Activated T-helper 17 cell treated with anti-CD3 and anti-CD28 coated beads, Interleukin-2, amount 50 U/mL, for 72 hours (primary cell): Measurements from ENCODE around the gene STXBP1. TPM values are rescaled to one million over a fixed set of nuclear protein-coding genes. Genes with fewer than 3 reads are reported as not detected.

Source experiments
- ATAC-seq: fragments of 150-1000 bp; cut with Tn5 transposase; replicated peaks from 2 replicates; pipeline ENCODE4 v1.10.0; 2021; ENCODE audit warnings: mild to moderate bottlenecking, moderate library complexity
- H3K27ac Mint-ChIP-seq: one replicate; pipeline ENCODE4 v1.8.0; 2022; ENCODE audit warnings: mixed read lengths
- H3K27me3 Mint-ChIP-seq: one replicate; pipeline ENCODE4 v1.8.0; 2022; ENCODE audit warnings: mixed read lengths
- H3K36me3 Mint-ChIP-seq: one replicate; pipeline ENCODE4 v1.8.0; 2022; ENCODE audit warnings: low read depth, mild to moderate bottlenecking, mixed read lengths
- H3K4me1 Mint-ChIP-seq: one replicate; pipeline ENCODE4 v1.8.0; 2022; ENCODE audit warnings: mixed read lengths
- H3K4me3 Mint-ChIP-seq: one replicate; pipeline ENCODE4 v1.8.0; 2022; ENCODE audit warnings: mild to moderate bottlenecking, mixed read lengths
- H3K9me3 Mint-ChIP-seq: one replicate; pipeline ENCODE4 v1.8.0; 2022; ENCODE audit warnings: mixed read lengths
- total RNA-seq, 2 donors: library from RNA; stranded (reverse); gene quantifications; one replicate each; pipeline ENCODE4 v1.2.3, GENCODE V29; 2022

The STXBP1 gene
- total RNA-seq = 10 to 100 TPM; 14.7 to 17.1 TPM

DNA sequence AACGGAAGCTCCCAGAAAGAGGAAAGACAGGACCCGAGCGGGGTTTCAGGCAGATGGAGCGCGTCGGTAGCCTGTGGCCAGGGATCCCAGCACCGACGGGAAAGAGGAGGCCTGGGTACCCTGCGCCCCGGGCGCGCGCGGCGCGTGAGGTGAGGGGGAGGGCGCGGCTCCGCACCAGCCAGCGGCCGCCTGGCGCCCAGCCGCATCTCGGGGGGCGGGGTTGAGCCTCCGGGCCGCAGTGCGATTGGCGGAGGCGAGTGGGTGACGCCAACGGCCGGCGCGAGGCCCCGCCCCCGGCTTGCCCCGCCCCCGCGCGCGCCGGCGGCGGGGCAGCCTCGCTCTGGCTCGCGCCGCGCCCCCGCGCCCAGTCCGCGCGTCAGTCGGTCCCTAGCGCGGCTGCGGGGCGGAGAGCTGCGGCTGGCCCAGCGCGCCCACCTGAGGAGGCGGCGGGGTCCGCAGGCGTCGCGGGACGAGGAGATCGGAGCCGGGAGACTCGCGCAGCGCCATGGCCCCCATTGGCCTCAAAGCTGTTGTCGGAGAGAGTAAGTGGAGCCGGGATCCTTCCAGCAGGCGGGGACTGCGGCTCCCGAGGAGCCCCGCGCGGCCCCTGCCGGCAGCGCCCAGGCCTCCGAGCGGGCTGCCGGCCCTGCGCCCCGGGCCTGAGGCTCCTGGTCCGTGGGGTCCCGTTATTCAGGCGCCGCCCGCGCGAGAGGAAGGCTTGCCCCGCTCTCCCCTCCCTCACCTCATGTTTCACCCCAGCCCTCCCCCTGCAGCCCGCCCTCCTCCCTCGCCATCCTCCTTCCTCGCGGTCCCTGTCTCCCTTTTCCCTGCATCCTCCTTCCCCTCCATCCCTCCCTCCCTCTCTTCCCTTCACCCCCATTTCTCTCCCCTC, at the start of gene STXBP1:
Gene STXBP1, plus strand, starts transcription at position 379 of the 892 bp plus-strand sequence. Its CDS starts 127 bp downstream, at position 506.
- peaks cover 12% of the 10 kb centered on the region for H3K27me3 Mint-ChIP-seq
- no peaks in the 10 kb centered on the region for H3K9me3 Mint-ChIP-seq
- H3K27ac Mint-ChIP-seq = peak within 1 kb of the TSS; percentile 90
- peaks cover 8% of the 10 kb centered on the region for H3K36me3 Mint-ChIP-seq
- peak within 1 kb of the TSS; percentile 95 for H3K4me3 Mint-ChIP-seq
- peak; percentile 86 for ATAC-seq
- peaks cover 24% of the 10 kb centered on the region for H3K4me1 Mint-ChIP-seq

DNA sequence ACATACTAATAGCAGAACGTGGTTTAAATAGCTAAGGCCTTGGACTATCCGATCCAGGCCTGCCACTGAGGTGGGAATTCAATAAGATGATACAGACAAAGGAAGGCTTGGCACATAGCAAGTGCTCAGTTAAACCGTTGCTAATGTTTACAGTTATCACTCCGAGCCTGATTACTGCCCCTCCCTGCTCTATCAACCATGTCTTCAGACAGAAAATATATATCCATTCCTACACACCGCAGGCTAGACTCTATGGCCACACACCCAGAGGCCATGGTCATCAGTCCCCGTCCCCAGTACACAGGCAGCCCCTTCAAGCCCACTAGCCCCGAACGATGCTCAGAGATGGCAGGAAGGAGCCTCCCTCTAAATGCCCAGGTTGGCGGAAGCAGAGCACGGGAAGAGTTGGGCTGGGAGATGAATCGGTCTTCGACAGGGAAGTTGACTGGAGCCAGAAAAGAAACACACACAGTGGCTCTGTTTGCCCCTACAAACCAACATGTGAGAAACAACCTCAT, 49.7 kb upstream of the STXBP1 start:
- peak overlapping the region; percentile 88 for H3K27ac Mint-ChIP-seq
- H3K4me1 Mint-ChIP-seq = peaks cover 39% of the 10 kb centered on the region
- peaks cover 15% of the 10 kb centered on the region for H3K36me3 Mint-ChIP-seq
- ATAC-seq = no peak
- no peaks in the 10 kb centered on the region for H3K9me3 Mint-ChIP-seq
- H3K27me3 Mint-ChIP-seq = no peaks in the 10 kb centered on the region
- H3K4me3 Mint-ChIP-seq = peak overlapping the region; percentile 60

DNA sequence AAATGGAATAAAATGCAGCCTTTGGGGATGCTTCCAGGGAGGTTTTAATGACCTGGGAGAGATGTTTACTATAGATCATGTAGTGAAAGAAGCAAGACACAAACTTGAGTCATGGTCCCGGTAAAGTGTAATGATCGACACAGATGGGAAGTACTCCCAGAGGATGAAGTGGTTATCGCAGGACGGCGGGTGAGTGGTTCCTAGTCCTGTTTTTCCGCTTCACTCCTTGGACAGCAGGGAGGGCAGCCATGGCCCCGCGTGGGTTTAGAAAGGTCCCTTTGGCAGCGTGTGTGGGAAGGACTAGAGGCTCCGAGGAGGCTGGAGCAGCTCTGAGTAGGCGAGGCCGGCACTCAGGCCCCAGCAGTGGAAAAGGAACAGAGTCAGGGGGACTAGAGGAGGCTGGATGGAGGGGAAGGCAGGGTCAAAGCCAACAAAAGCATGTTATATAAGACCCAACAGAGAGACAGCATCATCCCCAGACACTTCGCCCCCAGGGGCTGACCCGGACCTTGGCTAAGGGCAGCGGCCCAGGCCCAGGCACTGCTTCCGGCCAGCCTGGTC, 49.2 kb upstream of the STXBP1 start:
- H3K9me3 Mint-ChIP-seq = no peaks in the 10 kb centered on the region
- H3K27me3 Mint-ChIP-seq = no peaks in the 10 kb centered on the region
- H3K4me1 Mint-ChIP-seq = peaks cover 44% of the 10 kb centered on the region
- no peak for ATAC-seq
- peaks cover 20% of the 10 kb centered on the region for H3K36me3 Mint-ChIP-seq
- peak overlapping the region; percentile 88 for H3K27ac Mint-ChIP-seq
- no peak overlapping the region for H3K4me3 Mint-ChIP-seq

DNA sequence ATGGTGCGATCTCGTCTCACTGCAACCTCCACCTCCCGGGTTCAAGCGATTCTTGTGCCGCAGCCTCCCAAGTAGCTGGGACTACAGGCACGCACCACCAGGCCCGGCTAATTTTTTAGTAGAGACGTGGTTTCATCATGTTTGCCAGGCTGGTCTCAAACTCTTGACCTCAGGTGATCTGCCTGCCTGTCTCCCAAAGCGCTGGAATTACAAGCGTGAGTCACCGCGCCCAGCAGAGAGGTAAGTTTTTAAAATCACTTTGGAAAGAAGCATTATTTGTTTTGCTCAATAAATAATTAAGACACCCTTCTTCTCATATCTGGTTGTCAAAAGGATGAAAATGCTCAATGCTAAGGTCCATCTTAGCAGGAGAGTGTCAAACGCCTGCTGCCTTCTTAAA, 48.5 kb upstream of the STXBP1 start:
- Mint-ChIP-seq H3K4me3 (no peak overlapping the region), H3K9me3 (no peaks in the 10 kb centered on the region), H3K27ac (no peak overlapping the region), H3K27me3 (no peaks in the 10 kb centered on the region), H3K4me1 (peaks cover 41% of the 10 kb centered on the region), H3K36me3 (peaks cover 18% of the 10 kb centered on the region)
- ATAC-seq = no peak

DNA sequence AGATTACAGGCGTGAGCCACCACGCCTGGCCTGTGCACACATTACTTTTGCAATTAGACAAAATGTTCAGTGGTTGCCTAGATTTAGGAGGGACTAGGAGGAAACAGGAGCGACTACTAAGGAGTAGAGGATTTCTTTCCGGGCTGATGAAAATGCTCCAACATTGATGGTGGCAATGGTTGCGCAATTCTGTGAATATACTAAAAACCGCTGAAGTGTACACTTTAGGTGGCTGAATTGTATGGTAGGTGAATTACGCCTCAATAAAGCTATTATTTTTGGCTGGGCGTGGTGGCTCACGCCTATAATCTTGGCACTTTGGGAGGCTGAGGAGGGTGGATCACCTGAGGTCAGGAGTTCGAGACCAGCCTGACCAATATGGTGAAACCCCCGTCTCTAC, 46.8 kb upstream of the STXBP1 start:
- Mint-ChIP-seq H3K9me3 (no peaks in the 10 kb centered on the region), H3K27me3 (no peaks in the 10 kb centered on the region), H3K4me3 (no peak overlapping the region), H3K27ac (no peak overlapping the region), H3K4me1 (peaks cover 41% of the 10 kb centered on the region), H3K36me3 (peaks cover 14% of the 10 kb centered on the region)
- no peak for ATAC-seq

DNA sequence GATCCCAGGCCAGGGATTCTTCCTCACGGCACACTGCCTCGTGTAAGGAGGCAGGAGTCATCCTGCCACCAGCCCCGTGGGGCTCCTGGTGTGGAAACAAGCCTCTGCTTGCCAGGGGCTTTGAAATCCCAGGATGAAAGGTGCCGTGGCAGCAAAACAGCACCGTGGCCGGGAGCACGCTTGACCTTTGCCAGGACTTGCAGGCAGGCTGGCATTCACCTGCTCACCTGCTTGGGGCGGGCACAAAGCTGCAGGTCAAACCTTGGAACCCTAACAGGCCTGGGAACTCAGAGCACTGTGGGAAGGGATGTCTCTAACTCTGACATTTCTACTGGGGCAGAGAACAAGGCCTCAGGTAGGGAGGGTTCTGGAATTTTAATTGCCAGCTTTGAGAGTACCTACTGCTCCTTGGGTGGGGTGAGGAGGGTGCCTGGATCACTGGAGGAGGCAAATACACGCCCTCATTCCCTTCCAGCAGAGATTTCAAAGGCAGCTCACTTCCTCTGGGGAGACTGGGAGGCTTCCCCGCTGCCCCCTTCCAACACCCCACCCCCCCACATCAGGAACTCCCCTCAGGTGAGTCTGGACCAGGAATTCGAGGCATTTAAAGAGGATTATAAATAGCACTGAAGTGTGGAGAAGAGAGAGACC, 45.6 kb upstream of the STXBP1 start:
- Mint-ChIP-seq H3K9me3 (no peaks in the 10 kb centered on the region), H3K4me3 (peak overlapping the region; percentile 88), H3K27me3 (no peaks in the 10 kb centered on the region), H3K4me1 (peaks cover 33% of the 10 kb centered on the region), H3K36me3 (peaks cover 14% of the 10 kb centered on the region), H3K27ac (no peak overlapping the region)
- ATAC-seq = no peak

DNA sequence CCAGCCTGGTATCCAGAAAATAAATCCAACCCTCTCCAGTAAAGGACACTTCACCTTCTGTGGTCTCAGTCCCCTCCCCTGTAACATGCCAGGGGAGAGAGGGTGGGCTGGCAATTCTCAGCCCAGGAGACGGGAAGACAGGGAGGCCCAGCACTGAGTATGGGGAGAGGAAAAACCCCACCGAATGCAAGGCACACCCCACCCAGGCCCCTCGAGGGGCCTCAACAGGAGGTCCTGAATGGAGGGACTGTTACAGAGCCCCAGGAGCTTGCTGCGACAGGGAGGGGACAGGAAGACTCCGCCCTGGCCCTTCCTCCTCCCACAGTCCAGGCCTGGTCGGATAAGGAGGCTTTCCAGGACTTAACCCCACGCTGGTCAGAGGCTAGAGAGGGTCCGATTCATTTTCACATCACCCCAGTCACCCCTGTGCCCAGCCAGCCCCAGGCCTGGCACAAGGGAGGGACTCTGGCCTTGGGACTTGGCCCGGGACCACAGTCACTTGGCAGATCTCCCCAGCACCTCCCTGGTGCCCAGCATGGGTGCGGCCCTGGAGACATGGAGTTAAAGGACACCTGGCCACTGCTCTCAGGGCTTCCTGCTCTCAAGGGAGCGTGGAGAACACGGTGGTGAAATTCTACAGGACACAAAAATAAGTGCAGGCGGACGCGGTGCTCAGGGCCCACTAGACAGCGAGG, 44.9 kb upstream of the STXBP1 start:
- H3K4me1 Mint-ChIP-seq = peaks cover 29% of the 10 kb centered on the region
- H3K9me3 Mint-ChIP-seq = no peaks in the 10 kb centered on the region
- peaks cover 14% of the 10 kb centered on the region for H3K36me3 Mint-ChIP-seq
- ATAC-seq = no peak
- peak overlapping the region; percentile 80 for H3K27ac Mint-ChIP-seq
- peak overlapping the region; percentile 88 for H3K4me3 Mint-ChIP-seq
- no peaks in the 10 kb centered on the region for H3K27me3 Mint-ChIP-seq

DNA sequence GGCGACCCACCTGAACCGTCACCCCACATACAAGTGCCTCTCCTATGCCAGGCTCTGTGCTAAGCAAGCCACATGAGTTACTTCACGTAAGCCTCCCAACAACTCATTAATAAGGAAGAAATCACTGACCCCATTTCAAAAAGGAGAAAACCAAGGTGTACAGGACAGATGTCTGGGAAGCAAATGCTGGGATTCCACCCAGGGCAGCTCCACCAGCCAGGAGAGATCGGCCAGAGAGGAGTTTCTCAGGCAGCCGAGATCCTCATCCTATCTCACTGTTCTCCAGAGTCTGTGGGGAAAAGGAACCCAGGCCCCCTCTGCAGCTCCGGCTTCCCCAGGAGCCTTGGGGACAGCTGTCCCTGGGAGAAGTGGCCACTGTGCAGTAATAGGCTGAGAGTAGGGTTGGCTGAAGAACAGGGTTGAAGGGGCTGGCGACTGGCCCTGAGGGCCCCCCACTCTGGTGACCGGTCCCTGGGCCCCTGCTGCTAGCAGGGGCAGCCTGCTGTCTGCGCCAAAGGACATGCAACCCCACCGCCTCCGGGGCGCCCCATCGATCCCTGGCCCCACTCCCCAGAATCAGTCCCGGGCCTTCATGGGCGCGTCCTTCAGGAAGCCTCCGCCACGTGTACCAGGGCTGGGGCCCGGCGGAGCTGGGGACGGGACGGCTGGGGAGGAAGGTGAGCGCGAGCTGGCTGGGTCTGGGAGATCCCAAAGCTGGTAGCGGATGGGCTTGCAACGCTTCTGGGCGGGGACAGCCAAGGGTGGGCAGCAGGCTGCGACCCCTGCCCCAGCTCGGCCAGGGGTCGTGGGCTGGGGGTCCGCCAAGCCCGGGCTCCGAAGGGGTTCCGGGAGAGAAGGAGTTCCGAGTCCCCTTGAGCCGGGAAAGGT, 44.1 kb upstream of the STXBP1 start:
- H3K9me3 Mint-ChIP-seq = no peaks in the 10 kb centered on the region
- peaks cover 24% of the 10 kb centered on the region for H3K4me1 Mint-ChIP-seq
- H3K27me3 Mint-ChIP-seq = no peaks in the 10 kb centered on the region
- peaks cover 11% of the 10 kb centered on the region for H3K36me3 Mint-ChIP-seq
- H3K4me3 Mint-ChIP-seq = peak overlapping the region; percentile 88
- ATAC-seq = no peak
- peak overlapping the region; percentile 80 for H3K27ac Mint-ChIP-seq

DNA sequence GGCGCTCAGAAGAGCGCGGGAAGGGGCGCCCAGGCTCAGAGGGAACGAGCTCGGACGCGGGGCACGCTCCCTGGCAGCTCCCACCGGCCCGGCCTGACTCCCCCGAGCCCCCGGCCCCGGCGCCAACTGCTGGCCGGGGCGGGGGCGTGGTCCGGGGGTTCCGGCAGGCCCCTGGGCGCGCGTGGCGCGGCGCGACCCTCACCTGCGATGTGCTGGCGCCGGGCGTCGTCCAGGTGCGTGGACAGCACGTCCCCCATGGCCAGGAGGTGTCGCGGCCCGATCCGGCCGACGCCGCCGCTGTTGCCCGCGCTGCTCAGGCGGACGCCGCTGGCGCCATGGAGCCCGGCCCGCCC, 43.5 kb upstream of the STXBP1 start:
- peak; percentile 4 for ATAC-seq
- Mint-ChIP-seq H3K27me3 (no peaks in the 10 kb centered on the region), H3K4me3 (peak overlapping the region; percentile 88), H3K27ac (no peak overlapping the region), H3K36me3 (peaks cover 6% of the 10 kb centered on the region), H3K4me1 (peaks cover 23% of the 10 kb centered on the region), H3K9me3 (no peaks in the 10 kb centered on the region)

DNA sequence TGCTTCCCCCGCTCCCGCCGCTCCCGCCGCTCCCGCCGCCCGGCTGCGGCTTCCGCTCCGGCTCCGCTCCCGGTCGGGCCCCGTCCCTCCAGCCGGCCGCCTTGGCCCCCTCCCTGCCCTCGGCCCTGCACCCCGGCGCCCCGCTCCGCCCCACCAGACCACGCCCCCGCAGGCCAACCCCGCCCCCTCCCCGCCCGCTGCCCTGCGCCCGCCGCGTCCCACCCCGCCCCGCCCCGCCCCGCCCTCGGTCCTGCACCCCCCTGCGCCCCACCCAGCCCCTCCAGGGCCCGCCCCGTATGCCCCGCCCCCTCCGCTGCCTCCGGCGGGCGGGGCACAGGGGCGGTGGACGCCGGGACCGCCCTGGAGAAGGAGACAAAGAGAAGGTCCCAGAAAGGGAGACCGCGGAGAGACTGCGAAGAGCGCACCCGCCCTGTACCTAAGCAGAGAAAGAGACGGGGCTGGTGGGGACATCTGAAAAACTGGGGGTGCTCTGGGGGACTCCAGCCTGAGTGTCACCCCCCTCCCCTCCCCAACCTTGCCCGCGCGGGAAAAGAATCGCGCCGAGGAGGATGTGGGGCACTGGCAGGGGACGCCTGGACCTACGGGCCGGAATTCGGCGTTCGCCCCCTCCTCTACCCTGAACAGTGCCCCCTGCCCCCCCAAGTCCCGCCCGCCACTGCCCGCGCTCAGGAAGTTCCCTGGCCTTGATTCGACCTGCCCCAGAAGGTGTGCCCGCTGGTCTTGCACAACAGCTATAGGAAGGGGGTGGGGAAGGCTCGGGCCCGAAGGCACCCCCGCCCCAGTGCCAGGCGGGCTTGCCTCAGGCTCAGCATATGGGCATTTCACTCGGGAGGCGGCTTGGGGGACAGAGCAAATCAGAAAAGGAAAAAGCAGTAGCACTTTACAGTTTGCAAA, 42.8 kb upstream of the STXBP1 start:
- peak overlapping the region; percentile 88 for H3K4me3 Mint-ChIP-seq
- H3K27ac Mint-ChIP-seq = peak overlapping the region; percentile 92
- H3K27me3 Mint-ChIP-seq = no peaks in the 10 kb centered on the region
- ATAC-seq = peak; percentile 77
- peaks cover 29% of the 10 kb centered on the region for H3K4me1 Mint-ChIP-seq
- peaks cover 6% of the 10 kb centered on the region for H3K36me3 Mint-ChIP-seq
- H3K9me3 Mint-ChIP-seq = no peaks in the 10 kb centered on the region

DNA sequence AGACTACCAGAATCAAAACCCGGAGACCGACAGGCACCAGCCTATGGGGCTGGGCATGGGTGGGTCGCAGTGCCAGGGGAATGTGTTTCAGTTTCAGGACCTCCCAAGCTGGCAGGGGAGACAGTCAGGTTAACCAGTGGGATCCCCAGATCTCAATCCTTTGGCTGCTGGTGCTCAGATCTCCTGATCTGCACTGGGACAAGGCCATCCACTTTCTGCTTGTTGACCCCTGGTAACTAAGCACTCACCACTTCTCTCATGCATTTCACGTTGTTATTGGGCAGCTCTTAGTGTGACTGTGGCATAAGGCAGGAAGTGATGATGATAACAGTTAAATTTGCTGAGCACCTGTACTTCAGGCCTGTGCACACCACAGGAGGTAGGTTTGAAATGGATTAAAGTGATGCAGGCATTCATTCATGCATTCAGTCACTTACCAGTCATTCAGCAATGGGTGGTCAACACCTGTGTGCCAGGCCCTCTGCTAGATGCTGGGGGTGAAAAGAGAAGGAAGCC, 42.1 kb upstream of the STXBP1 start:
- Mint-ChIP-seq H3K4me1 (peaks cover 36% of the 10 kb centered on the region), H3K4me3 (peak overlapping the region; percentile 88), H3K9me3 (no peaks in the 10 kb centered on the region), H3K27ac (peak overlapping the region; percentile 92), H3K36me3 (peaks cover 6% of the 10 kb centered on the region), H3K27me3 (no peaks in the 10 kb centered on the region)
- ATAC-seq = peak; percentile 69

DNA sequence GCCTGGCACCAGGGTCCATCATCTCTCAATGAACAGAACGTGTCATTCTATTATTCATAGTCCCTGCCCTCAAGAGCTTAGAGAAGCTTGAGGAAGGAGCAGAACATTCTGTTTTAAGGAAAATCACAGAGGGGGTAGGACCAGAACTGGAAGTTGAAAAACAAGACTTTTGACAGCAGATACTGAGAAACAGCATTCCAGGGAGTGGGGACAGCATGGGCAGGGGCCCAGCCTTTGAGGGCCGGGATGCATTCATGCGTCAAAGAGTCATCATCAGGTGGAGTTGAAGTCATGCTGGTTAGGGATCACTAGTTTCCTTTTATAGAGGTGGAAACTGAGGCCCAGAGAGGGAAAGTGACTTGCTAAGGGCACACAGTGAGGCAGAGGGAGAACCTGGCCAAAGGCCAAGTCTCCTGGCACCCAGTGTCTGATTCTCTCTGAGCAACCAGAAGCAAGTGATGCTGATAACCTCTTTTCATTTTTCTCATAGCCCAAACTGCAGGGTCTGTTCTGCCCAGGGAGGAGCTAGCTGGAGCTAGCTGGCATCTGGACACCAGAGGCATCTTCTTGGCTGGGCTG, 41.5 kb upstream of the STXBP1 start:
- no peak for ATAC-seq
- Mint-ChIP-seq H3K4me1 (peaks cover 36% of the 10 kb centered on the region), H3K9me3 (no peaks in the 10 kb centered on the region), H3K36me3 (peaks cover 6% of the 10 kb centered on the region), H3K27ac (peak overlapping the region; percentile 92), H3K27me3 (no peaks in the 10 kb centered on the region), H3K4me3 (peak overlapping the region; percentile 88)
